ENCODE data around the gene NIPAL4.

- TF ChIP-seq CTCF (IDR thresholded peaks at IDR 0.05) (no peak), POLR2A (IDR thresholded peaks at IDR 0.05) (no peak)
Measured at GRCh38 chr5:157518963-157519362, 59.0 kb downstream of the NIPAL4 start.
